Measurements from ENCODE around the gene SPOP.

SPOP gene

DNA sequence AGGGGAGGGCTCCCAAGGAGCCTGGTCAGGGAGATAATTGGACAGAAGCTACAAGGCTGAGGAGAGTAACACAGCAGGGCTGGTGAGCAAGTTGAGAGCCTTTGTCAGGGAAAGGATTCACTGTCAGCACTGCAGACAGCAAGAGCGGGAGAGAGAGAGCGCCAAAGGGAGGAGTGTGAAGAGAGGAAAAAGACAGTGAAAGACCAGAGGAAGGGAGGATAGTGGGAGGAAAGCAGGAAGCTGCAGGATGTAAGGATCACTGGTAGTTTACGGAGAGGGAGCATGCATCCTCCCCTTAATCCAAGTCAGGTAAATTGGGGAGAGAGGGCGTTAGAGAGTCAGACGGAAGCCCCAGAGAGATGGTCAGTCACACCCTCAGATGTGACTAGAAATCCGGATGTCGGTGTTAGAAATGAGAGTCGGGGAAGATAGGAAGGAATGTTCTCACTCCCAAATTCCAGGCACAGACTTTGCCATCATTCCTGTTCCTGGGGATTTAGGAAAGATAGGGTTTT is 13.8 kb upstream of the SPOP start:
- Histone ChIP-seq H3K79me2 (no peaks in the 10 kb centered on the region), H3K36me3 (ENCODE audit: control insufficient read depth, insufficient read depth, low read length) (no peaks in the 10 kb centered on the region), H3K27ac (no peak overlapping the region), H3K4me1 (peaks cover 3% of the 10 kb centered on the region), H3K9ac (no peak overlapping the region), H2AFZ (no peak overlapping the region), H3K4me2 (ENCODE audit: low read length) (no peak overlapping the region), H3K4me3 (ENCODE audit: low read depth, low read length) (no peak overlapping the region), H3K9me3 (ENCODE audit: control insufficient read depth, low read length) (no peaks in the 10 kb centered on the region), H3K27me3 (ENCODE audit: control insufficient read depth, insufficient read depth, low read length) (no peaks in the 10 kb centered on the region)
- no peak for TF ChIP-seq CTCF (IDR thresholded peaks at IDR 0.05)

DNA sequence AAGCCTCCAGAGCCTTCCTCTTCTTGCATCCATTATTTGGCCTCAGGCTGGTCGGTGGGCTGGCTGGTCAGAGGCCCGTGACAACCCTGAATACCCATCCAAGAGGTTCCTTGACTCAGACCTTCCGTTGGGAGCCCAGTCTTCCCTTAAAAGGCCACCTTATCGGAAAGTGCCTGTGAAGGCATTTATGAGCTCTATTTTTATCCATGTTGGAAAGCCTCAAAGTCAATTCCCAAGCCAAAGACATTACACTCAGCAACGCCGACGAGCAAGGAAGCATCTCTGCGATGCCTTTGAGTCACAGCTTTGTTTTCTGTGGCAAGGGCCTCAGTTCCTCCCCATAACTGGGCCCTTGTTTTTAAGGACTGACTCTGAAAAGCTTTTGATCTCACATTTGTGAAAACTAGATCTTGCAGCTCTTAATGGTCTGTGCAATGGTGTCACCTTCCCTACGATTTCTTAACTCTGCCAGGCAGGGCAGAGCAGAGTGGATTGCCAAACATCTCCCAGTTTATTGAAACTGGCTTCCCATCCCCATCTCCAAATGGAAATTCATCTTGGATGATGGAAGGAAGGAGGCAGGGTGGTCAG is 13.3 kb upstream of the SPOP start:
- H3K27me3 ChIP-seq (ENCODE audit: control insufficient read depth, insufficient read depth, low read length) = no peaks in the 10 kb centered on the region
- no peaks in the 10 kb centered on the region for H3K36me3 ChIP-seq (ENCODE audit: control insufficient read depth, insufficient read depth, low read length)
- no peak overlapping the region for H3K4me2 ChIP-seq (ENCODE audit: low read length)
- H3K79me2 ChIP-seq = no peaks in the 10 kb centered on the region
- H3K27ac ChIP-seq = no peak overlapping the region
- H2AFZ ChIP-seq = no peak overlapping the region
- TF ChIP-seq CTCF (IDR thresholded peaks at IDR 0.05) = no peak
- H3K9me3 ChIP-seq (ENCODE audit: control insufficient read depth, low read length) = no peaks in the 10 kb centered on the region
- H3K4me3 ChIP-seq (ENCODE audit: low read depth, low read length) = no peak overlapping the region
- no peak overlapping the region for H3K9ac ChIP-seq
- H3K4me1 ChIP-seq = peaks cover 3% of the 10 kb centered on the region

DNA sequence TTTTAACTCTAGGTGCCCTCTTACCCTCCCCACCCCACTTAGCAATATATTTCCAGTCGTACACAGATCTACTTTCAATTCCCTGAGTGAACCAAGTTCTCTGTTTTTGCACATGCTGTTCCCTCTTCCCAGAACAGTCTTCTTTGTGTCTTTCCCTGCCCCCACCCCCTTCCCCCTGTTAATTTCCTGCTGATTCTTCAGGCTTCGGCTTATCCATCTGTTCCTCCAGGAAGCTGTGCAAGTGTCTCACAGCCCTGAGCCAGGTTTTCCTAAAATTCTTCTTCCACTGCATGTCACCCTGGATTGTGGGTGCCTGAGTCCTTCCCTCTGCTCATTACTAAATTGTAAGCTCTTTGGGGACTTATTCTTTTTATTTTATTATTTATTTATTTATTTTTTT is 12.4 kb upstream of the SPOP start:
- H3K9me3 ChIP-seq (ENCODE audit: control insufficient read depth, low read length) = no peaks in the 10 kb centered on the region
- no peak overlapping the region for H3K27ac ChIP-seq
- H3K36me3 ChIP-seq (ENCODE audit: control insufficient read depth, insufficient read depth, low read length) = no peaks in the 10 kb centered on the region
- H3K9ac ChIP-seq = no peak overlapping the region
- H3K4me2 ChIP-seq (ENCODE audit: low read length) = no peak overlapping the region
- no peaks in the 10 kb centered on the region for H3K79me2 ChIP-seq
- H2AFZ ChIP-seq = no peak overlapping the region
- H3K4me1 ChIP-seq = peaks cover 3% of the 10 kb centered on the region
- TF ChIP-seq CTCF (IDR thresholded peaks at IDR 0.05) = no peak
- H3K27me3 ChIP-seq (ENCODE audit: control insufficient read depth, insufficient read depth, low read length) = no peaks in the 10 kb centered on the region
- no peak overlapping the region for H3K4me3 ChIP-seq (ENCODE audit: low read depth, low read length)

- H3K36me3 ChIP-seq (ENCODE audit: control insufficient read depth, insufficient read depth, low read length) = no peaks in the 10 kb centered on the region
- no peaks in the 10 kb centered on the region for H3K27me3 ChIP-seq (ENCODE audit: control insufficient read depth, insufficient read depth, low read length)
- H3K9ac ChIP-seq = no peak overlapping the region
- no peak for TF ChIP-seq CTCF (IDR thresholded peaks at IDR 0.05)
- H3K4me3 ChIP-seq (ENCODE audit: low read depth, low read length) = no peak overlapping the region
- H2AFZ ChIP-seq = no peak overlapping the region
- no peak overlapping the region for H3K4me2 ChIP-seq (ENCODE audit: low read length)
- no peak overlapping the region for H3K27ac ChIP-seq
- H3K79me2 ChIP-seq = no peaks in the 10 kb centered on the region
- no peaks in the 10 kb centered on the region for H3K4me1 ChIP-seq
- H3K9me3 ChIP-seq (ENCODE audit: control insufficient read depth, low read length) = no peaks in the 10 kb centered on the region
Measured at GRCh38 chr17:49688848-49689247, 11.0 kb upstream of the SPOP start.

DNA sequence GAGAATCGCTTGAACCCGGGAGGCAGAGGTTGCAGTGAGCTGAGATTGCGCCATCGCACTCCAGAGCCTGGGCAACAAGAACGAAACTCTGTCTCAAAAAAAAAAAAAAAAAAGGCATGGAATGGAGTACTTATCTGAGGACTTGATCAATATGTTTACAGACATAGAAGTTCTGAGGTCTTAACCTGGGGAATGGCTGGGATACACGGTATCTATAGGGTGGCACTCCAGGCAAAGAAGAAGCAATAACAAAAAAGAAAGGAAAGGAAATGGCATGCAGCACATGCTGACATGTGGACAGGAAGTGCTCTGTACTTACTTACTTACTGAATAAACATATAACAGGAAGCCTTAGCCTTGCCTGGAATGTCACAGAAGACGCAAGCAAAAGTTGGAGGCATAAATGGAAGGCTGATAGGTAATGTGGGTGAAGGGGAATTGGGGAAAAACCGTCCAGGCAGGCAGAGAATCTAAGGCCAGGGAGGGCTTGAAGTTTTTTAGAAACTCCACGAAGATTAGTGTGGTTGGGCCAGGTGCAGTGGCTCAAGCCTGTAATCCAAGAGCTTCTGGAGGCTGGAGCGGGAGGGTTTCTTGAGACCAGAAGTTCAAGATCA is 10.1 kb upstream of the SPOP start:
- no peaks in the 10 kb centered on the region for H3K79me2 ChIP-seq
- peak overlapping the region; percentile 30 for H3K27ac ChIP-seq
- no peak overlapping the region for H3K4me3 ChIP-seq (ENCODE audit: low read depth, low read length)
- TF ChIP-seq CTCF (IDR thresholded peaks at IDR 0.05) = no peak
- no peaks in the 10 kb centered on the region for H3K27me3 ChIP-seq (ENCODE audit: control insufficient read depth, insufficient read depth, low read length)
- no peak overlapping the region for H2AFZ ChIP-seq
- H3K36me3 ChIP-seq (ENCODE audit: control insufficient read depth, insufficient read depth, low read length) = no peaks in the 10 kb centered on the region
- H3K9ac ChIP-seq = no peak overlapping the region
- H3K4me1 ChIP-seq = no peaks in the 10 kb centered on the region
- H3K4me2 ChIP-seq (ENCODE audit: low read length) = no peak overlapping the region
- H3K9me3 ChIP-seq (ENCODE audit: control insufficient read depth, low read length) = no peaks in the 10 kb centered on the region
